GM12874 (cell line): Measurements from ENCODE around the gene CDH23.

Experiments
- CTCF ChIP-seq: IDR thresholded peaks from 2 replicates; pipeline ENCODE4 v1.5.1; 2011; ENCODE audit warnings: low read depth, mild to moderate bottlenecking, control low read depth, low read length, moderate library complexity; ENCODE audit not compliant: insufficient read depth

Gene CDH23

DNA sequence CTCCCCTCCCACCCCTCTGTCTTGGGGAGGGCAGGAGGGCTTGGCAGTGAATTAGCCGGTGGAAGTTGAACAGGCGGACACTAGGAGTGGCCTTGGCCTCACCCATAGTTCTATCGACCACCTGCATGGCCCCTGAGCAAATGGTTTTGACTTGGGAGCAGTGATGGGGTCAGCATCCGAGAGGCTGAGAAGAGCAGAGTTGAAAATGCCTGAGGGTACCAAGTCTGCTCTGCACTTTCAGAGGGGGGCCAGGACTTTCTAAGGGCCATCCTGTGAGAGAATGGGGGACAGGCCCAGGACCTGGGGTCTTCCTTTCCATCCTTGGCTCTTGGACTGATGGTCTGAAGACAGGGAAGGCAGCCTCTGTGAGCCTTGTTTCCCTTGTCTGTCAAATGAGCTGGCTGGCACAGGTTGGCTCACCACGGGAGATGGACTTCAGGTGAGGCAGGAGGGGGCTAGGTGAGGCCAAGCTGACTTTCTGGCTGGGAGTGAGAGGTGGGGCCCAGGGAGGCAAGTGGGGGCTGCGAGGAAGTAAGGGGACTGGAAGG is 29.4 kb downstream of the CDH23 start:
- TF ChIP-seq CTCF = no peak

DNA sequence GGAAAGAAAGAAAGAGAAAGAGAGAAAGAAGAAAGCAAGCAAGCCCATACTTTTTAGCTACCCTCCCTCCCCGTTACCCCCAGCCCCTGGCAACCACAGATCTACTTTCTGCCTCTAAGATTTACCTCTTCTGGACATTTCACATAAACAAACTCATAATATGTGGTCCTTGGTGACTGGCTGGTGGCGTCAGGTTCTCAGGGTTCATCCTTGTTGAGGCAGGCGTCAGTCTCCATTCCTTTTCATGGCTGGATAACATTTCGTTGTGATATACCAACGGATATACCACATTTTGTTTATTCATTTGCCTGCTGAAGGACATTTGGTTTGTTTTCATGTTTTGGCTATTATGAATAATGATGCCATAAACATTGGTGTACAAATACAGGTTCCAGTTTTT is 30.5 kb downstream of the CDH23 start:
- TF ChIP-seq CTCF = no peak

DNA sequence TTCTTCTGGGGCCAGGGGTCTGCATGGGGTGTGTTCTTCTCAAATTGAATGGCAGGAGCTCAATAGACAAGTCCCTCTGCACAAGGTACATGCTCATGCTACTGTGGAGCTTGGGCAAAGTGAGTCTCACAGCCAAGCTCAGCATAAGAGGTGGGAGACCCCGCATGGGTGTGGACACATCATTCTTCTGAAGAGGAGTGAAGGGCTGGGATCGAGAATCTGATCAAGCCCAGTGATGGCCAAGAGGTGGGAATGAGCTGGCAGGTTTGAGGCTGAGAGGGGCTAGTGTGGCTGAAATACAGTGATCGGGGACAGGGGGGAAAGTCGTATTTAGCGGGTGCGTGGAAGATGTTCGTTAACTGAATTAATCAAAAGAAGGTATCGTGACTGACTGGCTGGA is 32.6 kb downstream of the CDH23 start:
- no peak for TF ChIP-seq CTCF

GRCh38 chr10:71429929-71430328 is 33.2 kb downstream of the CDH23 start:
- 0 out of 2 replicates have a peak, but pooled peaks have one; percentile 33 for TF ChIP-seq CTCF

- TF ChIP-seq CTCF = no peak
These were observed 34.8 kb downstream of the CDH23 start for GRCh38 chr10:71431239-71432100.

GRCh38 chr10:71432101-71432905 is 35.6 kb downstream of the CDH23 start:
- no peak for TF ChIP-seq CTCF

DNA sequence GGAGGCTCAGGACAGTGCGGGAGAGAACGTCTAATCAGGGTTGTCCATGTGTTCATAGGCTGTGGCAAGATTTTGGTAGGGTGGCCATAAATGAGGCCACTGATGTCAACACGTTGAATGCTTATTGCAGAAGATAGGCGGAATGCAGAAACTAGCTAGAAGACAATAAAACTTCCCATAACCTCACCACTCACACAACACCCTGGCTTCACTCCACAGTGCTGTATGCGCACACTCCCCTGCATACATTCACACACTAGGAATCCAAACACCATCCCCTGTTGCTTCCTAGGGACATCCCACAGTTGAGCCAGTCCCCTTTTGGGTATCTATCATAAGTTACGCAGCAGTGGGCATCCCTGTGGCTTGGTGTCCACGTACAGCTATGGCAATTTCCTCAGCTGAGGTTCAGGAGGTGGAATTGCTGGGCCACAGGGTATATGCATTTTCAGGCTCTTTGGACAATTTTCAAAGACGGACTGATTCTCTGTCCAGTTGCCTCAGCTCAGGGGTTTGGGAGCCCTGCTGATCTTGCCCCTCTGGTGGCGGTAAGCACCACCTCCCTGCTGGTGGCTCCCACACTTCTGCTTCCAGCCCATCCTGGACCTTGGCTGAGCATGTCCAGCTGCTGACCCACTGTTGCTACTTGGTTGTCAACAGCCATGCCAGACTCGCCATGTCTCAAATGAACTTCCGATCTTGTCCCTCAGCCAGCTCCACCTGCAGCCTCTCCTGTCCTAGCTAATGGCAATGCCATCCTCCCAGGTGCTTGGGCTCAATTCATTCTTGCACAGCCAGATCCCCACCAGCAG is 36.4 kb downstream of the CDH23 start:
- no peak for TF ChIP-seq CTCF
